Suprapubic skin (tissue), 4 donors: Measurements from ENCODE around the gene MXI1.

Source experiments
- CTCF ChIP-seq, 2 donors: fragments of 200-600 bp in 1 of 2; fragments of 450-650 bp in 1 of 2; sonication (generic) in 1 of 2; IDR thresholded peaks; one replicate each; pipeline ENCODE4 v1.5.1; 2016 to 2019; ENCODE audit warnings: antibody characterized with exemption in 2 of 2, mild to moderate bottlenecking in 1 of 2, moderate library complexity in 1 of 2
- EP300 ChIP-seq: sonication (generic); formaldehyde crosslinking; IDR thresholded peaks from one replicate; pipeline ENCODE4 v1.6.1; 2017; ENCODE audit warnings: antibody characterized with exemption
- POLR2A ChIP-seq, 2 donors: fragments of 450-650 bp; IDR thresholded peaks; one replicate each; pipeline ENCODE4 v1.6.1; 2017; ENCODE audit warnings: antibody characterized with exemption in 2 of 2, mild to moderate bottlenecking in 2 of 2, moderate library complexity in 2 of 2
- POLR2AphosphoS5 ChIP-seq, 3 donors: sonication (generic); formaldehyde crosslinking; IDR thresholded peaks; one replicate each; pipeline ENCODE4 v1.6.1; 2017; ENCODE audit warnings: antibody characterized with exemption in 3 of 3

- TF ChIP-seq POLR2AphosphoS5 (IDR thresholded peaks at IDR 0.05) (no peak), CTCF (IDR thresholded peaks at IDR 0.05) (no peak), EP300 (no peak), POLR2A (IDR thresholded peaks at IDR 0.05) (no peak)
These were observed 32.6 kb upstream of the MXI1 start for GRCh38 chr10:110174816-110175215.
